ENCODE measurements around the gene E2F6.

- TF ChIP-seq CTCF (IDR thresholded peaks at IDR 0.05 in 8 of 11, conservative IDR thresholded peaks at IDR 0.05 in 3 of 11) (no peak), POLR2A (IDR thresholded peaks at IDR 0.05) (no peak), POLR2AphosphoS5 (IDR thresholded peaks at IDR 0.05) (no peak)
Observed at GRCh38 chr2:11493282-11493681, 27.3 kb upstream of the E2F6 start.

Data from spleen (tissue), 7 donors.